ENCODE results near the gene ANO6.
"Not testable (repeated sequence)": the region's sequence is repeated elsewhere in the genome, so short reads cannot be mapped to it uniquely, and the experiment has no call there.

DNA sequence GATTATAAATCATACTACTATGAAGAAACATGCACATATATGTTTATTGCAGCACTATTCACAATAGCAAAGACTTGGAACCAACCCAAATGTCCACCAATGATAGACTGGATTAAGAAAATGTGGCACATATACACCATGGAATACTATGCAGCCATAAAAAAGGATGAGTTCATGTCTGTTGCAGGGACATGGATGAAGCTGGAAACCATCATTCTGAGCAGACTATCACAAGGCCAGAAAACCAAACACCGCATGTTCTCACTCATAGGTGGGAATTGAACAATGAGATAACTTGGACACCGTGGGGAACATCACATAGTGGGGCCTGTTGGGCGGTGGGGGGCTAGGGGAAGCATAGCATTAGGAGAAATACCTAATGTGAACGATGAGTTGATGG lies 181.6 kb downstream of the ANO6 start:
- TF ChIP-seq, protein P1, sequence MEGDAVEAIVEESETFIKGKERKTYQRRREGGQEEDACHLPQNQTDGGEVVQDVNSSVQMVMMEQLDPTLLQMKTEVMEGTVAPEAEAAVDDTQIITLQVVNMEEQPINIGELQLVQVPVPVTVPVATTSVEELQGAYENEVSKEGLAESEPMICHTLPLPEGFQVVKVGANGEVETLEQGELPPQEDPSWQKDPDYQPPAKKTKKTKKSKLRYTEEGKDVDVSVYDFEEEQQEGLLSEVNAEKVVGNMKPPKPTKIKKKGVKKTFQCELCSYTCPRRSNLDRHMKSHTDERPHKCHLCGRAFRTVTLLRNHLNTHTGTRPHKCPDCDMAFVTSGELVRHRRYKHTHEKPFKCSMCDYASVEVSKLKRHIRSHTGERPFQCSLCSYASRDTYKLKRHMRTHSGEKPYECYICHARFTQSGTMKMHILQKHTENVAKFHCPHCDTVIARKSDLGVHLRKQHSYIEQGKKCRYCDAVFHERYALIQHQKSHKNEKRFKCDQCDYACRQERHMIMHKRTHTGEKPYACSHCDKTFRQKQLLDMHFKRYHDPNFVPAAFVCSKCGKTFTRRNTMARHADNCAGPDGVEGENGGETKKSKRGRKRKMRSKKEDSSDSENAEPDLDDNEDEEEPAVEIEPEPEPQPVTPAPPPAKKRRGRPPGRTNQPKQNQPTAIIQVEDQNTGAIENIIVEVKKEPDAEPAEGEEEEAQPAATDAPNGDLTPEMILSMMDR (IDR thresholded peaks at IDR 0.05): not testable (repeated sequence)
- TF ChIP-seq ZFX (IDR thresholded peaks at IDR 0.05; ENCODE audit: borderline replicate concordance): not testable (repeated sequence)
